ENCODE results near the gene INSYN2B.

INSYN2B gene

DNA sequence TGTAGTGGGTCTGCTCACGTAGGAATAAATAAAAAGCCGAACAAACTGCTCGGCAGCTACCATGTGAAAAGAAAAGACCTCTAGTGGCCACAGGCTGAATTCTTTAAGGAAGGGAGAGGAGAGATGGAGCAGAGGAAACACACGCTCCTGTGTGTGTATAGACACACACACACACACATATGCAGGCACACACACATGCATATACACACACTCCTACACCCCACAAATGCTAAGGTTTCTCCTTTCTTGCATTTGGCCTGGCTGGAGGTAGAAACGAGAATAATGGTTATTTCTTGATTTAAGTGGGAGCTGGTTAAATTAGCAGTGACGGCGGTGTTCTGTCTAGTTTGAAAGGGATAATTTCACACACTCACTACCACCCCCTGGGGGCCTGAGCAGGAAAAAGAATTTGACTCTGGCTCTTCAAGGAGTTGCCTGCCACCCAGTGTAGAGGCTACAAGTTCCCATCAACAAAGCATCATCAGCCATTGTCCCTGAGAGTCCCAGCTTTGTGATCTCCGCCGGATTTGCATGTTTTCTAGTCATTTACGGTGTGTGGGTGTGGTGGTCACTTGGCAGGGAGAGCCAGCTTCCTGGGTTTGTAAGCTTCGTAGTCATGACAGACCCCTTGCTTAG, at the start of gene INSYN2B:
TSS of gene INSYN2B (minus strand) at position 78 of the 636 bp plus-strand sequence. CDS start 96,597 bp downstream, outside the sequence.
- DNase-seq, result no peak

DNA sequence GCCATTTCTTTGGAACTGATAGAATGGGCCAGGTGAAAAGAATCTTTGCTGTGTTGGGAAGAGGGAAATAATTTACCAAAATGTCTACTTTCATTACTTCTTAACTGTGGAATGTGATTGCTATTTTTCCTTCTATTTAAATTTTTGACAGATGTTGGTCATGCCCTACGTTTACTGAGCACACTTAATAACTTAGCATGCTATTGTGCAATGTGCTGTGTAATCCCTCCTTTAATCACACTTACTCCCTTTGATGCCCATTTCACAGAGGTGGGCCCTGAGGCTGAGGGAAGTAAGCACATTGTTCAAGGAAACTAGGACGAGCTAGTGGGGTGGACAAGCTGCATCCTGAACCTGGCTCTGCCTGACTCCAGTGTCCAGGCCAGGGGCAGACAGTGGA, 47.8 kb upstream of the INSYN2B start:
- no peak for DNase-seq

DNA sequence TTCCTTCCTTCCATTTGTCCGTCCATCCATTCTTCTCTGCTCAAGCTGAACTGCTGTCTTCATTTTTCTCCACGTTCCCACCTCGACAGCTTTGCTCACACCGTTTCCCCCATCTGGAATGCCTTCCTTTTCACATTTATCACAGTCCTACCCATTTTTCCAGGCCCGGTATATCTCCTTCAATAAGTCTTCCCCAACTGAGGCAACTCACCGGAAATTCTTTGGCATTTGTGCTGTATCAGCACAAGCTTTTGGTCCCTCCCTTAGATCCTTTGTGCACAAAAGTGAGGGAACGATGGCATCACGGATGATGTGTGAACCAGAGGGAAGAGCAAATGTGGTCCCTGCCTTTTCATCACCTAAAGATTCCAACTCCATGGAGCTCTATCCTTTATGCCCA, 45.6 kb upstream of the INSYN2B start:
- DNase-seq, result no peak

DNA sequence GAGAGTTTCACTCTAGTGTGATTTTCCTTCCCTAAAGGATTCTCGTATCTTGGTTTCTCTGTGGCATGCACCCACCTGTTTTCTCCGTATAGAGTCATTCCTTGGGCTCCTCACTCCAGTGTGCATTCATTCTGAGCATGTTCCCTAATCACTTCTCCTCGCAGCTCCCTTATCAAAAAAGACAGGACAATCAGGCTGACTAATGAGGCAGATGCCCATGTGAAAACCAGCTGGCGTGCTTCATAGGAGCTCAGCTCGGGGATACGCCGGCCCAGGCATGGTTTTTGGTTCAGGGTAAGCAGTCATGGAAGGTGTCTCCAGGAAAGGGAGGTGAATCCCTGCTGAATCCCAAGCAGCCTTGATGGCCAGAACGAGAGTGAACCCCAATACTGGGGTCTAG, 41.2 kb upstream of the INSYN2B start:
- no peak for DNase-seq

DNA sequence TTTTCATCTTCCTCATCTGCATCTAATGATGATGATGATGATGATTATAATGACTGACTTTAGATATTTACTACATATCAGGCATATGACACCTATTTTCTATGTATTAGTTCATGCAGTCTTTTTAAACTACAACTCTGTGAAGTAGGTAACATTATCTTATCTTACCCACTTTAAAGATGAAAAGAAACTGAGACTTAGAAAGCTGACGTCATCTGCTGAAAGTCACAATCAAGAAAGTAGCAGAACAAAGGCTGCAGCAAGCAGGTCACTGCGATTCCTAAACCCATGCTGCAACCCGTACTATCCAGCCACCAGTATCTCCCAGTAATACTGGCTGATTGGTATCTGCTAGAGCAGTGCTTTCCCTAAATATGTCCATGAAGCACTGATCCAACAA, 40.1 kb upstream of the INSYN2B start:
- no peak for DNase-seq

DNA sequence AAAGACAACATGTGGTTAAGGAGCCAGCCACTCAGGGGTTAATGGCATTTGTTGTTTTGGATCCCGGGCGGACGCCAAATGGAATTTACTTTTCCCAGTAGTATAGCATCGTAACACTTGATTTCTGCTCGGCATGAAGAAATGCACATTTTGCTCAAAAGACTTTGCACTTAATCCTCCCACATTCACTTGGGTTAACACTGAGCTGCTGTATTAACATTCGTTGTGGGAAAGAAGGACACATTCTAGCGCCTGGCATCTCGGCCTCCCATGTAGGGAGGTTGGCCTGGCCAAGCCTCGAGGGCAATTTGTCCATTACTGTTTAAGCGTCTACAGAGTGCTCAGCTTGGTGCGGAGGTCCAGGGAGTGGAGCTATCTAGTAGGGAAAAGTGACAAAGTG, 32.3 kb upstream of the INSYN2B start:
- DNase-seq, result no peak

DNA sequence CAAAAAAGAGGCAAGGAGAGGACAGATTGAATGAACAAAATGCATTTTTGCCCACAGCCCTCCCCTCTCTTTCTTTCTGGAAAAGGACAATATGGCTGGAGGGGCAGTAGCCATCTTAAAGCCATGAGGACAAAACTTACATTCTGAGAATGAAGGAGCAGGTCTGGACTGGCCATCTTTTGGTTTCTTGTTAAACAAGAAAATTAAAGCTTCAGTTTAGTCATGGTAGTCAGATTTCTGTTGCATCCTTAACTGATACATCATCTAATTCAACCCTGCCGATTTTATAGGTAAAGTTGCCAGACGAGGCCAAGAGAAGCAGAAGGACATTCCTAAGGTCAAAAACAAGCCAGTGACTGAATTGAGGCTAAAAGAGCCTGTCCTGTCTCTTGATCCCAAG, 31.5 kb upstream of the INSYN2B start:
- no peak for DNase-seq

DNA sequence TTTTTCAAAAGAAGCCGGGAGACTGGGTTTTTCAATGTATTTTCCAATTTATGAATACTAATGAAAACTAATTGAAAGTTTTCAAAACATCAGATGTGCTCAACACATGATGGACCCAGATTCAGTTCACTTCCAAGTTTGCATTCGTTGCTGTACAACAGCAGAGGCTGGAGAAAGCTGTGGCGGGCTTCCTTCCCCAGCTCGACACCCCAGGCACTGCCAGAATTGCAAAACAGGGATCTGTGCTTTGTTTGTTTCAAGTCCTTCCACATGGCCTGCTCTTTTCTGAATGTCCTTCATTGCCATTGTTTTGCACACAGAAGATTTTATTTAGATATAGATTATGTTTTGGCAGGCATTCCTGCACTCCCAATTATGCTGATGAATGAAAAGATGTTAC, 30.3 kb upstream of the INSYN2B start:
- no peak for DNase-seq

DNA sequence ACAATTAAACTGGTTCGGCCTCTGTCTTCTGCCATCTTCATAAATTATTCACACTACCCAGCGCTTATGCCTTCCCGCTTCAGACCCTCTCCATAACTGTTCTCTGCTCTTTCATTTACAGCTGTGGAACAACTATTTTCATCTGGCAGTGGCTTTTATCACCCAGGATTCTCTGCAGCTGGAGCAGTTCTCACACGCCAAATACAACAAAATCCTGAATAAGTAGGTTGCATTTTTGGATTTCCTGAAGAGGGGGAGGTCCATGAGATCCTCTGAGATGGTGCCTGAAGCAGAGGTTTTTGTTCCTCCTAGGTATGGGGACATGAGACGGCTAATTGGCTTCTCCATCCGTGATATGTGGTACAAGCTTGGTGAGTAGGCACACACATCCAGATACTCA, 28.1 kb upstream of the INSYN2B start:
- no peak for DNase-seq

DNA sequence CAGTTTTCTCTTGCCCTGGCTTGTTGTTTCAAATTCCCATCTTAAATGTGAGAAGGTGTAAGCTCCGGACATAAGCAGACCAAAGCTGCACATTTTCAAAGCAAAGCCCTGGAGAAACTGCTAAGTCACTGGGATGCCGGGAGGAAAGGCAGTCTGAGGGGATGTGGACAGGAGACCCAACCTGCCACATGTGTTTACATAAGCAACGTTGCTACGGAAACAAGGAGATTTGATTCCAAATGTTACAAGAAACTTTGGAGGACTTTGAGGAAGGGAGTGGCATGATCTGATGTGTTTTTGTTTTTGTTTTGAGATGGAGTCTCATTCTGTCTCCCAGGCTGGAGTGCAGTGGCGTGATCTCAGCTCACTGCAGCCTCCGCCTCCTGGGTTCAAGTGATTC, 25.7 kb upstream of the INSYN2B start:
- DNase-seq, result no peak

DNA sequence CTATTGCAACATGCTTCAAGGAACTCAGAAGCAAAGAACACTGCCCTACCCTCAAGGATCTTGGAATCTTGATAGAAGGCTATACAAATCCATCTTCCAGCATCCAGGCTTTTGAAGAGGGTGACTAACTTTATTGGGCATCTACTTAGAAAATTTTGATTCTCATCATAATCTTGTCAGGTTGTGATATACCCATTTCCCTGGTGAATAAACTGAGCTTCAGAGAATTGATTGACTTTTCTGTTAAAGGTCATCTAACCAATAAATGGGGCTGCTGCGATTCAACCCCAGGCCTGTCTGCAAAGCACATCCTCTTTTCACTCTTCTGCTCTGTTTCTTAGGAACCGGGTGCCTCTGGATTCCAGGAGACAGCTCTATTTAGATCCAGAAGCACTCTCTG, 19.9 kb upstream of the INSYN2B start:
- DNase-seq, result no peak

DNA sequence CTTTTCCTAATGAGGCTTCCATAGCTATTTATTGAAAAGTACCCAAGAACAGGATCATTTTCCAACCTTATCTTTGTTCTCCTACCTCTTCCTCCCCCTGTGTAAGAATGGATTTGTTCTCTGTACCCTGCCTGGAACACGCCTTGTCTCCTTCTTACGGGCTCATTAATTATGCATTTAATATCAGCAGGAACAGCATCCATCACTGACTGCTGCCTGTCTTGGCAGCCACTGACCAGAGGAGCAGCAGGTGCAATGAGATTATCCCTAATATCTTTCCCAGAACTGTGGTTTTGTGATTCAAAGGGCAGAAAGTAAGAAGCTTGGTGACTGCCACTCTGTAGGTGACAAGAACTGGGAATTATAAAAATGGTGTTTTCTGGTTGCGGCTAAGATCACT, 19.3 kb upstream of the INSYN2B start:
- no peak for DNase-seq

DNA sequence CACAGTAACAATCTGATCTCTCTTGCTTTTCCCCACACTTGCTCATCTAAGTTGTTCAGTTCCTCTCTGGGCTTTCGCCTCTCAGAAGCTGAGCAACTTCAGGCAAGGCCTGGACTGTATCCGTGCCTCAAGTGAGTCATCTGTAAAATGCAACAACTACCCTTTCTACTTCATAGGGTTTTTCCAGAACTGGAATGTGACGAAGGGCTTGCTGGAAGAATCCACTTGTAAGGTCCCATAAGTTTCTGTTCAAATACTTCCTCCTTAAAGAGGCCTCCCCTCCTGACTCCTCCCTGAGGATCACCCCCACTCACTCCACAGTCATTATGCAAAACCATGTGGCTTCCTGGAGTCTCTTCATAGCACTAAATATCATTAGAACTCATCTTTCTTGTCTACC, 17.5 kb upstream of the INSYN2B start:
- no peak for DNase-seq

DNA sequence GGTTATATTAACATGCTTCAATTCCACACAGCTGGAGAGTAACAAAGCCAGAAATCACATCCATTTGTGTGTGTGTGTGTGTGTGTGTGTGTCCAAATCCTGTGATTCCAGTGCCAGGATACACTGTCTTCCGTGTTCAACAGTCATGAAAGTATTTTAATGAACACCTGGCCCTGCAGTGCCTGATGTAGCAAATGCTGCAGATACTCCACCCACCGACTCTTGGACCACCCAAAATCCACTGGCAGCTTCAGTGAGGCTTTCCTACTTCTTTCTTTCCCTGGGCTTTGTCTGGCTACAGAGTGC, 13.1 kb upstream of the INSYN2B start:
- no peak for DNase-seq

DNA sequence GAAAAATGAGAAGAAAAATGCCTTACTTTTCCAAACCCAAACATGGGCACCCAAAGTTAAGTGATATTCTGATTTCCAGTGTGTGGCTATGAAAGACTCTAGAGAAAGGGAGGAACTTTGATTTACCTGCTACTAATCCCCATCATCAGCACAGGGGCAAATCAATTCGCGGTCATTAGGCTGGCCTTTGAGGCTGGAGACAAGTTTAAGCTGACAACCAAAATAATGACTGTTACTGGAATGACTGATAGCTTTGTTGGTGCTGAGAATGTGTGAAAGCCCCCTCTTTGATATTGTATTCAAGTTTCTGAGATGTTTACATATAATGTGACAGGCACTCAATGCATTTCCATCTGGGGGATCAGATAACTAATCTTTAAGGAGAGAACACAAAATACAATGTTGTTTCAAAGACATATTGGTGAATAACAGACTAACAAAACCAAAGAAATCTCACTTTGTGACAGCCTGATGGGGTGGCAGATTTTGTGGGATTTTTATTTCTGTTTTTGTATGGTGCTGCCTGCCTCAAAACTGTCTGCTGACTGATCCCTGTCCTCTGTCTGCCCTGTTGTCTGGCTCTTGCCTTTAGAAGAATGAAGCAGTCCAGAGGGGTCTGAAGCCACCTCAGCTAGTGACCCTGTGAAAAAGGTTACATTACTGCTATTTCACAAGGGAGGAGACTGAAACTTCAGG, 12.6 kb upstream of the INSYN2B start:
- DNase-seq, result no peak

DNA sequence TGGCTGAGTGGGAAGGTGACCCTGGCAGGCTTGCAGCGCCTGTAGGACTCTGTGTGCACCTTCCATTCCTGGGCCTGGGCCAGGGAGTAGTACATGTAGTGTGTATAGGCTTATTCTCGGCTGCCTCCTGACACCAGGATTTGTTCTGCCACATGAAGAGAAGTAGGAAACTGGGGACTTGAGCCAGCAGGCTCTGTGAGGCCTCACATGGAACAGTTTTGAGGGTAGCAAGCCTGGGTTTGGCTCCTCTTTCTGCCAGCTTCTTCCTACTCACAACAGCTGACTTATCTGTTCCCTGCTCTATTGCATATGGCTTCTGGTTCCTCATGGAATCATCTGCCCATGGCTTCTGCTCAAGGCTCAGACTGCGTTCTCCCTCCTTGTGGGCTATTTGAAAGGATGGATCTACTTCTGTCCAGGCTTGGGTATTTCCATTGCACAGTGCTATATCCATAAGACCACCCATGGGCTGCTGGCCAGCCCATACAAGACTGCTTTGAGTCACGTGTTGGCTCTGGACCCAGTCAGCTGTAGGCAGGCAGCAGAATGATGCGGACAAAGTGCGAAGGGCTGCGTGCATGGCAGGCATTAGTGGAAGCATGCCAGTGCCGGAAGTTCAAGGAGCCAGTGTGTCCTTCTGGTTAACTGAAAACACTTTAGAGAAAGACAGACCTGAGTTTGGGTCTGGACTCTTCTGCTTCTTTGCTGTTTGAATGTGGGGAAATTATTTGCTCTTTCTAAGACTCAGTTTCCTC, 11.0 kb upstream of the INSYN2B start:
- DNase-seq, result no peak

DNA sequence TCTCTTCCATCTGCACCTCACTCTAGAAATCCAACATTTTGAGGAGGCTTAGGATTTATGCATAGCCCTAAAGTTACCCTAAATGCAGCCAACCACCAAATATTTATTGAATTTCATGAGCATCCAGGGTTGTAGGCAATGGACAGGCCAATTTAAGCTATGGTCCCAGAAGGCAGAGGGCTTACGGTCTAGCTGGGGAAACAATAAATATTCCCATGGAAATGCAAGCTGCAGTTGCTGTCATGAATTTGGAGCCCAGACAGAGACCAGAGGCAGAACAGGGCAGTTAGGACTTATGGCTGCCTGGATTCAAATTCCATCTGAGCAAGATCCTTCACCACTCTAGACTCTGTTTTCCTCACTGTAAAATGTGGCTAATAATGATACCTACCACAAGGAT, 9.1 kb upstream of the INSYN2B start:
- DNase-seq, result no peak

DNA sequence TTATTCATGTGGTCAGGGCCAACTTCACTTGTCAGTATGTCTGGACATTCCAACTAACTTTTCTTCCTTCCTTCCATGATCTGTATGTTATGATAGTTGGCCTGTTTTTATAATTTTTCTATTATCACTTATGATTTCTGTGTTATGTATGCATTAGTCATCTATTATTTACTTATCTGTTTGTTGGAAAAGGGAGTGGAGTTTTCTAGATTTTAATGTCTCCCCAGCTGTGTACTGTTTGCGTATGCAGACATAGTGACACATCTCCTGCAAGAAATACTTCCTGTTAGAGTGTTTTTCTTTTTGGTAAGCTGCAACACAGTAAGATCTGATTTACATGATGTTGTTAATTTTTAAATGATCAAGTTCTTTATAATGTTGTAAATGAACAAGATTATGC, 8.7 kb upstream of the INSYN2B start:
- DNase-seq, result no peak

DNA sequence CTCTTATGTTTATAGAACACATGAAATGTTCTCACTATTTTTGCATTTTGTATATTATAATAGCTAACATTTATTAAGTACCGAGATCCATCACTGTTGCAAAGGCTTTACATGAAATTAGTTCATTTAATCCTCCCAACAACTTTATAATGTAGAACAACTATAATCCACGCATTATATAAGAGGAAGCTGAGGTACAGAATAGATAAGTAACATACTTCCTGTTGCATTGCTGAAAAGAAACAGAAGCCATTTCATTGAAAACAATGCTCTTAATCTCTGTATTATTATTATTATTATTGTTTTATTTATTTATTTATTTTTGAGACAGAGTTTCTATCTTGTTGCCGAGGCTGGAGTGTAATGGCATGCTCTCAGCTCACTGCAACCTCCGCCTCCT, 7.9 kb upstream of the INSYN2B start:
- DNase-seq, result no peak

DNA sequence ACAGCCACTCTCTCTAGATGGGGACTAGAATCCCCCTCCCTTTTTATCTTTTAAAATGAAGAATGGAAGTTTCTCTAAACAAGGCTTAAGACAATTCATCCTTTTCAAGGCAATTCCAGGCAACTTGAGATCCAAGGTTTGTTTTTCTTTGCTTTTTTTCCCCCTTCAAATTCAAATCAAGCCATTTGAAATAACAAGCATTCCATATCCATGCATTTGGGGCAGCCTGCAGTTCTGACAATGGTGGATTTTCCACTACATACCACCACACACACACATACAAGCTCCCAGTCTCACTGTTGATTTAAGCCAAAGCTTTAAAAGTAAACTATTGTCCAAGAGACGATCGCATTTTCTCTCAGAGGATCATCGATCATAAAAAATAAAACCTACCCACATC, 424 bp downstream of the INSYN2B start:
- no peak for DNase-seq

DNA sequence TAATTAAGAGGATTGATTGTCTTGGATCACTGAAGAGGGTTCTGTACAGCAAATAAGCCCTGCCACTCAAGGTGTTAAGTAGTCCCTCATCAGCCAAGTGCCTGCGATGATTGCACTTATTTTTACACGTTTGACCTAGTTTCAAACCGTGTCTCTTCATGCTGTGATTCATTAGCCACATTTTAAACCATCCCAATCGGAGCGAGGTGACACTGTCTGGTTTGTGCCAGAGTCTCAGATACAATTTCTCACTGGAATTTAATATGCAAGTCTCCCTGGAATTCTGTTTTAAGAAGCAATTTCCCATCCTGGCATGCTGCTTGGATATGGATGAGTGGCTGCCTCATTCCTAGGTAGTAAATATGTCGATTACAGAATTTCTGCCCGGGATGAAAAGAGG, 1.6 kb downstream of the INSYN2B start:
- no peak for DNase-seq

DNA sequence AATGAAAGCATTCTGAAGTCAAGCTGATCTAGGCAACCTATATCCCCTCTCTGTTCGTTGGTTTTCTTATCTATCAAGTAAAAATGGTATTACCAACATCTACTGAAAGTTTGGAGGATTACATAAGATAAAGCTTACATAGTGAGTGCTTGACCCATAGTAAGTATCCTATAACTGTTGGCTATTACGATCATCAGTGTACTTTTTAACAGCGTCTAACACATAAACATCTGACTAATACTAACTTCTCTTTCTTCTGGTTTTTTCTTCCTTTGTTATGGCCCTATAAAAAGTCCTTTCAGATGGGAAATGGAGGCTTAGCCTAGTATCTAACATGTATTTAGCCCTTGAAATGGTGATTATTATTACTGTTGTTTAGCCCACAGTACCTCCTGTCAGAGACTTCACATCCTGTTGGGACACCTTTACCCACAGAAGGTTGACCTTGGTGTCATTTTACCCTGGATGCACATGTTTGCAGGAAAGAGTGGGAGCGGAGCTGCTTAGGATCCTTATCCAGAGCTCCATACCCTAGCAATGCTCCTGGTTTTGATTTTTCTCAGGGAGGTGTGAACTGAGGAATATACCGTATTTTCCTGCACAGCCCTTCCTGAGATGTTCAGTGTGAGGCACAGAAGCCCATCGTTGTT, 6.0 kb downstream of the INSYN2B start:
- no peak for DNase-seq

DNA sequence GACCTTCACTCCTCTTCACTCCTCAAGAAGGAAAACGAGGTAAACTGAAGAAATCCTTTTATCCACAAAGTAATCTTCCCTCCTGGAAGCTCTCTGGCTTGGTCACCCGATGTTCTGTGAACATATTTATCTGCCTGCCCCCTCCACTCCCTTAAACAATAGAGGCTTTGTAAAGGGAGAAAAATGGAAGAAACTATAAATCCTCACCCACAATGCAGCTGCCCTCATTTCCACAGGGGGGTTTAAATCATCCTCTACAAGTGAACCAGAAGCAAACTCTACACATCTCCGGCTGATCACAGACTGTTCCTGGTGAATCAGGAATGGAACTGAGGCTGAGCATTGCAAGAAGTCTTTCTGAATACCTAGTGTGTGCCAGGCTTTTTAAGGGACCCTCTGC, 7.2 kb downstream of the INSYN2B start:
- no peak for DNase-seq

DNA sequence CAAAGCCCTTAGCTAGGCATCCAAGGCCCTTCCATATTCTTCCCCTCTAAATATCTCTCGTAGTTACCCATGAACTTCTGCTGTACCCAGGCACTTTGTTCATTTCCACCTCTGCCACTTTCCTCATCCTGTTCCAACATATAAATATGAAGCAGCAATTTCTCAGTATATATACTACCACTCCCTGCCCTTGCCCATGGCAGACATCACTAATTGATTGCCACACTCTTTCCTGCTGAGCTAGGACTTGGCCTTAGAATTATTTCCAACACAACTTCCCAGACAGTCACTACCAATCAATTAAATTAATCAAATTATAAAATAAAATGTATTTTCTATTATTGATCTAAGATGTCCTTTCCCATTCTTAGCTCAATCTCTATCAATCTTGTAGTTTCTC, 8.5 kb downstream of the INSYN2B start:
- DNase-seq, result no peak
